IPS-15b (cell line): ENCODE data around the gene EMC10.

Experiments
- H3K27me3 ChIP-seq: one replicate; pipeline ENCODE4 v1.6.1; 2013; ENCODE audit warnings: low read length; ENCODE audit not compliant: control insufficient read depth, insufficient read depth
- H3K36me3 ChIP-seq: one replicate; pipeline ENCODE4 v1.6.1; 2013; ENCODE audit warnings: low read length; ENCODE audit not compliant: control insufficient read depth, insufficient read depth
- H3K4me1 ChIP-seq: one replicate; pipeline ENCODE4 v1.6.1; 2013; ENCODE audit warnings: mild to moderate bottlenecking, low read length; ENCODE audit not compliant: control insufficient read depth, insufficient read depth
- H3K4me3 ChIP-seq: one replicate; pipeline ENCODE4 v1.5.1; 2013; ENCODE audit warnings: low read depth, low read length
- H3K9ac ChIP-seq: one replicate; pipeline ENCODE4 v1.6.1; 2013; ENCODE audit warnings: low read depth, mild to moderate bottlenecking, low read length
- H3K9me3 ChIP-seq: one replicate; pipeline ENCODE4 v1.6.1; 2013; ENCODE audit warnings: mild to moderate bottlenecking, low read length; ENCODE audit not compliant: control insufficient read depth, insufficient read depth

Gene EMC10

GRCh38 chr19:50532952-50533351, 56.6 kb downstream of the EMC10 start:
- peaks cover 3% of the 10 kb centered on the region for H3K4me1 ChIP-seq
- H3K9me3 ChIP-seq: no peaks in the 10 kb centered on the region
- H3K9ac ChIP-seq: no peak overlapping the region
- no peaks in the 10 kb centered on the region for H3K36me3 ChIP-seq
- no peaks in the 10 kb centered on the region for H3K27me3 ChIP-seq
- no peak overlapping the region for H3K4me3 ChIP-seq

- H3K4me3 ChIP-seq: no peak overlapping the region
- H3K4me1 ChIP-seq: peaks cover 3% of the 10 kb centered on the region
- no peaks in the 10 kb centered on the region for H3K9me3 ChIP-seq
- no peaks in the 10 kb centered on the region for H3K27me3 ChIP-seq
- H3K9ac ChIP-seq: no peak overlapping the region
- H3K36me3 ChIP-seq: no peaks in the 10 kb centered on the region
These were observed 58.2 kb downstream of the EMC10 start for GRCh38 chr19:50534478-50534877.

- Histone ChIP-seq H3K4me1 (peaks cover 3% of the 10 kb centered on the region), H3K27me3 (no peaks in the 10 kb centered on the region), H3K9me3 (no peaks in the 10 kb centered on the region), H3K9ac (no peak overlapping the region), H3K4me3 (no peak overlapping the region), H3K36me3 (no peaks in the 10 kb centered on the region)
These were observed 59.4 kb downstream of the EMC10 start for GRCh38 chr19:50535672-50536187.

GRCh38 chr19:50536662-50537305, 60.5 kb downstream of the EMC10 start:
- no peaks in the 10 kb centered on the region for H3K27me3 ChIP-seq
- no peak overlapping the region for H3K4me3 ChIP-seq
- H3K9me3 ChIP-seq: no peaks in the 10 kb centered on the region
- no peak overlapping the region for H3K9ac ChIP-seq
- peaks cover under 1% of the 10 kb centered on the region for H3K4me1 ChIP-seq
- H3K36me3 ChIP-seq: no peaks in the 10 kb centered on the region

- Histone ChIP-seq H3K4me1 (peaks cover 3% of the 10 kb centered on the region), H3K9ac (no peak overlapping the region), H3K27me3 (no peaks in the 10 kb centered on the region), H3K9me3 (no peaks in the 10 kb centered on the region), H3K4me3 (no peak overlapping the region), H3K36me3 (no peaks in the 10 kb centered on the region)
These were observed 61.0 kb downstream of the EMC10 start for GRCh38 chr19:50537306-50537685.

- Histone ChIP-seq H3K9me3 (no peaks in the 10 kb centered on the region), H3K9ac (no peak overlapping the region), H3K4me3 (no peak overlapping the region), H3K27me3 (no peaks in the 10 kb centered on the region), H3K4me1 (peaks cover 3% of the 10 kb centered on the region), H3K36me3 (no peaks in the 10 kb centered on the region)
These were observed 61.5 kb downstream of the EMC10 start for GRCh38 chr19:50537769-50538230.
